GM18526 (cell line): ENCODE results near the gene NPAS3.

Source experiments
- POLR2A ChIP-seq: IDR thresholded peaks from 3 replicates; pipeline ENCODE4 v1.6.1; 2011; ENCODE audit not compliant: insufficient read length; ENCODE audit errors: extremely low read depth

The NPAS3 gene

DNA sequence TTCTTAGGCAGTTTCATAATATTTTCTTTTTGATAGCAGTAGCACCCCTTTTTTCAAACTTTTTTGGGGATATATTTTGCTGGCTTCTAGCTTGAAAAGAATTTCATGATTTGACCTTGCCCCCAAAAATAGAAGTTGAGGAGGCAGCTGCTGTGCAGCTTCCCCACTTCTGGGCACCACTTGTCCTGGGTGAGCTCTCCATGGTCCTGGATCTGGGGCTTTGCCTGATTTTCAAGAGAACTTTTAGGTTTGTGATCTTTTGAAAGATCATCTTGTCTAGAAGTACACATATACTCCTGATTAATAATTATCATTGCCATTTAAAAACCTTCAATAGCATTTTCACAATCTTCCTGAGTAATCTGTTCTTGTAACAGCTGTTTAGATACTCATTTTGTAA is 271.6 kb downstream of the NPAS3 start:
- TF ChIP-seq POLR2A: no peak

DNA sequence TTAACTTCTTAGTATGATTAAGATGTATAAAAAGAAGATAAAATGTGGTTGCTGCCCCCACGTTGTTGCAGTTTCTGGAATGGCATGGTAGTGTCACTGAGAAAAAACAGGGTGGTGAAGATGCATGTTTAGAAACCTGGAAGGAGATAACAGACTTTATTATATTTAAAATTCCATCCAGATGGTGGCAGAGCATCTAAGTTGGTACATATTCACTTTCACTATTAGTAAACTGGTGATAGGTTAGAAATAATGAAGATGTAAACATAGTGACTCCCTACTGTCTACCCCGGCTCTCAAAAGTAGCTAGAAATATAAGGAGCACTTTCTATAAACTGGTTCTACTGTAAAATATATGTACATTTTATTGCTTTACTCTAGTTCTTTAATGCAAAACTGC is 279.3 kb downstream of the NPAS3 start:
- no peak for TF ChIP-seq POLR2A

GRCh38 chr14:33219957-33220356 is 281.3 kb downstream of the NPAS3 start:
- TF ChIP-seq POLR2A: no peak

GRCh38 chr14:33229269-33229929 is 290.7 kb downstream of the NPAS3 start:
- TF ChIP-seq POLR2A: no peak

DNA sequence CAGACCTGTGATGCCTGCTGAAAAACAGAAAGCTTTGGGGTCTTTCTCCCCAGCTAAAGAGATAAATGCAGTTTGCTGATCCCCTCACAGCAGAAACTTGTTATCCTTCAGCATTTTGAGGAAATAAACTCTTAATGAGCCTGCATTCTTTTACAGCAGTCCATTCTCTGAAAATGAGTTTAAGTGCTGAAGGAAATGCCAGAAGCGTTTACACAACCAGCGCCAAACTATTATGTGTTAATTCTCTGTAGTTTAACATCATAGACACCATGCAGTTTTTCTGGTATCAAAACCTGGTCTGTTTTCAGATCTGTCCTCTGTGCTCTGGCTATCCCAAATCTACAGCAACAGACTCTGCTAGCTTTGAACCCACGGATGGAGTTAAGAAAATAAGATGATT is 291.3 kb downstream of the NPAS3 start:
- no peak for TF ChIP-seq POLR2A

- no peak for TF ChIP-seq POLR2A
Observed at GRCh38 chr14:33232031-33232430, 293.4 kb downstream of the NPAS3 start.

GRCh38 chr14:33237115-33237740 is 298.5 kb downstream of the NPAS3 start:
- no peak for TF ChIP-seq POLR2A

DNA sequence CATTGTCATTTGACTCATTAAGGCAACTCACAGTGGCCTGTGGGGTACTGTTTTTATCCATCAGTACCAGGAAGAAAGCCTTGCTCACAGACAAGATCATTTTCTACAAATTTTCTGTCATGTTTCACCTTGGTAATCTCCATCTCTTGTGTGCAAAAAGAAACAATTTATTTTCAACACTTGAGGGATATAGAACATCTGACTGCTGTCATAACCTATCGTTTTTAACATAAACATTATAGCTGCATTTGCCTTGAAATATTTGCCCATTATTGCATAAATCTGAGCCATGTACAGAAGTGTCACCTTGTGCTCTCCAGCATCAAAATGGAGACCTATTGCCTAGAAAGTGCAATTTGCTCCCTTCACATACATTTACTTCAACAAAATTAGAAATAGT is 300.8 kb downstream of the NPAS3 start:
- TF ChIP-seq POLR2A: no peak

- TF ChIP-seq POLR2A: no peak
Observed at GRCh38 chr14:33240466-33240865, 301.8 kb downstream of the NPAS3 start.

- TF ChIP-seq POLR2A: no peak
Observed at GRCh38 chr14:33241331-33241730, 302.7 kb downstream of the NPAS3 start.

- no peak for TF ChIP-seq POLR2A
Observed at GRCh38 chr14:33249233-33249820, 310.6 kb downstream of the NPAS3 start.

DNA sequence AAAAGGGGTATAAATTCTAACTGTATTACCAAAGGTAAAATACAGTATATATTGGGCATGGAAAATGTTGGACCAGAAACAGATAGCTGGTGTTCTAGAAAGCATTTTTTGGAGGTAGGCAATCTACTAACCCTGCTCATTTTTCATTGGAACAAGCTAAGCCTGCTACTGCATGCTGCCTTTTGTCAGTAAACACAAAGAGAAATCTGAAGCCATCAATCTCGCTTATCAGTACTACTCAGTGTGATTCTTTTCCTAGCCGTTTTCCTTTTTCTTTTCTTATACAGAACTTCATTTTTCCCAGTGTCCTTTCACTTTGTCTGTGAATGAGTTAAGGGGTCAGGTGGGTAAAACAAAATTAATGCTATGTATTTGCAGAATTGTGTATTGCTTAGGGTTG is 312.3 kb downstream of the NPAS3 start:
- TF ChIP-seq POLR2A: no peak

DNA sequence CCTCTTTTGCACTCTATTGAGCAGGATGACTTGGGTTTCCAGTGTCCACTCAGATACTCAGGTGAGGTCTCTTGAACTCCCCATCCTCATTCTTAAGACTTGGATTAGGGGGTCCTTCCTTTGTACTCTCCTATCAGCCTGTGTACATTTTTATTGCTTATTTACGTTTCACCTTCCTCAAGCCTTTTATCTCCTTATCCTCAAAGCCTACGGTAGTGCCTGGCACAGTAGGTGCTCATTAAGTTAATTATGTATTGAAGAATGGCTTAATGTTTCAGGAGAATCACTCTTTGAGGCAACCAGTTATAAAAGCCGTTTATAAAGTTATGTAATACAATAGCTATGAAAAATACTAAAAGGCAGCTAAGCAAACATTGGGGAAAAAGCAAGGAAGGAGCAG is 315.7 kb downstream of the NPAS3 start:
- no peak for TF ChIP-seq POLR2A

GRCh38 chr14:33254861-33255395 is 316.2 kb downstream of the NPAS3 start:
- no peak for TF ChIP-seq POLR2A

- no peak for TF ChIP-seq POLR2A
Observed at GRCh38 chr14:33257796-33258195, 319.1 kb downstream of the NPAS3 start.

DNA sequence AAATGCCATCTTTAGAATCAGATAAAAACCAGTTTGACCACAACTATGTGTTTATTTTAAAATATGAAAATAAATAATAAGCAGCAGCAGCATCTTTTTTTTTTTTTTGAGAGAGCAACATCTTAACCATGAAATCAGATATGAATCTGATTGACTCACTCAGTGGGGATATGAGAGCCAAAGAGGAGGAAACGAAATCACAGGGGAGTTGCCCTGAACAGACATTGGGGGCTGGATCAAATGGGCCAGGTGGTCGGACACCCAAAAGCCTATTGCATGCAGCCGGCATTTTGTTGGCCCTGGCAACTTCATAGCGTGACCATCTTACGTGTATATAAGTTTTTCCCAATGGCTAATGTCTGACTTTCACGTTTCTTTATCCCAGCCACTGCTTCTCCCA is 321.1 kb downstream of the NPAS3 start:
- TF ChIP-seq POLR2A: no peak

- no peak for TF ChIP-seq POLR2A
Observed at GRCh38 chr14:33271216-33271615, 332.5 kb downstream of the NPAS3 start.

DNA sequence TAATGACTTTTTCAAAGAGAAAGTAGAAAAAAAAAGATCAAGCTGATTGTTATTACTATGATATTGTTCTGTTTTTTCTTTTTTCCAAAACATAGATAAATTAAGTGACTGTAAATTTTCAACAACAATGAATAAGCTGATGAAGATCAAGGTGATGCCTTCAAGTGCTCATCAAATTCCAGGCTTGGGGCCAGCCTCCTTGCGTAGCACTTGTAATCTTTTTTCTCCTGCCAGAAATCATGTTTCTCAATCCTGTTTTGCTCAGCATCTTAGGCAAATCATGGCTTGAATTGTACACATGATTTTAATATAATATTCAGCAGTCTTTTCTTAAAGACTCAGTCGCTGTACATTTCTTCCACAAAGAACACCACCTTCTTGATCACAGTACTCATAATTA is 333.2 kb downstream of the NPAS3 start:
- no peak for TF ChIP-seq POLR2A
